GM12874 (cell line): ENCODE data around the gene MDN1.

Source experiments
- TF ChIP-seq, protein P1 (sequence below): IDR thresholded peaks from 2 replicates; pipeline ENCODE4 v1.5.1; 2011; ENCODE audit warnings: low read depth, mild to moderate bottlenecking, control low read depth, low read length, moderate library complexity; ENCODE audit not compliant: insufficient read depth

MDN1 gene

DNA sequence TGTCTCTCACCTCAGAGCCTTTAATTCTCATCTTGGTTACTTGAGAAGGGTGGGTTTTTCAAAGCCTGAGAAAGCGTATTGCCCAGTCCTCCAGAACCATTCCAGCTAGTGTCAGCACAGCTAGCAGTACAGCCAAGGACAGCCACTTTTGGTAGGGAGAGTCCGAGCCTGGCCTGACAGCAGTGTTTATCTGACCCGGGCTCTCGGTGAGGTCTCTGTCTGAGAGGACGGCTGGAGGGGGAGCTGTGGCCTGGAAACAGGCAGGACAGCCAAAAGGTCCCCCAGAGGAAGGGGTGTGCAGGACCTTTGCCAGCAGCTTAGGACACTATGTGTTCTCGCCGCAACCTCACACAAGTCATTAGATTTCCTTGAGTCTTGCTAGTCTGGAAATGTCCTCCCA, 219.9 kb downstream of the MDN1 start:
- TF ChIP-seq, protein P1, sequence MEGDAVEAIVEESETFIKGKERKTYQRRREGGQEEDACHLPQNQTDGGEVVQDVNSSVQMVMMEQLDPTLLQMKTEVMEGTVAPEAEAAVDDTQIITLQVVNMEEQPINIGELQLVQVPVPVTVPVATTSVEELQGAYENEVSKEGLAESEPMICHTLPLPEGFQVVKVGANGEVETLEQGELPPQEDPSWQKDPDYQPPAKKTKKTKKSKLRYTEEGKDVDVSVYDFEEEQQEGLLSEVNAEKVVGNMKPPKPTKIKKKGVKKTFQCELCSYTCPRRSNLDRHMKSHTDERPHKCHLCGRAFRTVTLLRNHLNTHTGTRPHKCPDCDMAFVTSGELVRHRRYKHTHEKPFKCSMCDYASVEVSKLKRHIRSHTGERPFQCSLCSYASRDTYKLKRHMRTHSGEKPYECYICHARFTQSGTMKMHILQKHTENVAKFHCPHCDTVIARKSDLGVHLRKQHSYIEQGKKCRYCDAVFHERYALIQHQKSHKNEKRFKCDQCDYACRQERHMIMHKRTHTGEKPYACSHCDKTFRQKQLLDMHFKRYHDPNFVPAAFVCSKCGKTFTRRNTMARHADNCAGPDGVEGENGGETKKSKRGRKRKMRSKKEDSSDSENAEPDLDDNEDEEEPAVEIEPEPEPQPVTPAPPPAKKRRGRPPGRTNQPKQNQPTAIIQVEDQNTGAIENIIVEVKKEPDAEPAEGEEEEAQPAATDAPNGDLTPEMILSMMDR = no peak

DNA sequence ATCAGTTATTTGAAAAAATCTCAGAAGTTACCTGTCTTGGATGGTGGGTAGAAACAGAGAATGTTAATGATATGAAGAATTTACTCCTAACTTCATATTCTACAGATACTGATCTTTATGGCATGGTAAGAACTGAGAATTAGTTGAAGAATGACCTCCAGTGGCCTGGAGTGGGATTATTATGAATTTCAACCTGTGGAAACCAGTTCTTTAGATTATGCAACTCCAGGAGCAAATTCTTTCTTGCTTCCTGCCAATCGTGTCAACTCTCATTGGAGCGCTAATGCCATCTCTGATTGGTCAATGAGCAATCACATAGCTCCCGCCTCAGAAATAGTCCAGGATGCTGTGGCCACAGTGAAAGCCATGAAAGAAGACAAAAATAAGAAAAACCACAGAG, 221.6 kb downstream of the MDN1 start:
- TF ChIP-seq, protein P1 = no peak

DNA sequence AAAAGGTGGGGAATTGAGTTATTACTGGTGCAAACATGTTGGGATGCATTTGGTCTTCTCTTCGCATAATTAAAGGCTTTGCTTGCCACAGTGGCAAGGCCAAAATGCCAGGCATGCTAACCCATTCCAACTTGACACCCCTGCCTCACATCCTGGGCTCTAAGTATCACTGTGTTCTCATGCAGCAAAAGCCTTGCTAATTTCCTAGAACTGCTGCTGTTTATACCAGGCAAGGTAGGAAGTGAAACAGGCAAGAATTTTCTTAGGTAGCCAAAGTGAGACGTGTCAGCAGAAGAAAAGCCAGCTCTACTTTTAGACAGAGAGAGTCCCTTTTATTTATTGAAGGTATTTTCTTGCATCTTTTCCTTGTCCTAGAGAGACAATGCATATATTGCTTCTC, 222.2 kb downstream of the MDN1 start:
- TF ChIP-seq, protein P1 = no peak

DNA sequence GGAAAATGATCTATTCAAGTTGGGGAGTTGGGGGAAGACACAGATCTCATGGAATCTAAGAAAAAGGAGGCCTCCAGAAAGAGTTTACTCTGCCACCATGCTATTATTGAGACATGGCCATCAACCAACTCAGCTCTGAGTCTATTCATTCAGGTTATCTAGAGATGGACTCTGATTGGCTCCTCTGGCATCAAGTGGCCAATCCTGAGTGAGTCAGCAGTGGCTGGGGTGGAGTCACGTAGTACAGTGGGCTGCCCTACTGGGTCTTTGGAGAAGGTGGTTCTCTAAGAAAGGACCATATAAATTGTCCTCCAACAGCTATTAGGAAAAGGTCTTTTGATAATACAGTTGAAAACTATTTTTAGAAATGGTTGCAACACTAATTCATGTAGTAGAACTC, 223.1 kb downstream of the MDN1 start:
- TF ChIP-seq, protein P1 = no peak

DNA sequence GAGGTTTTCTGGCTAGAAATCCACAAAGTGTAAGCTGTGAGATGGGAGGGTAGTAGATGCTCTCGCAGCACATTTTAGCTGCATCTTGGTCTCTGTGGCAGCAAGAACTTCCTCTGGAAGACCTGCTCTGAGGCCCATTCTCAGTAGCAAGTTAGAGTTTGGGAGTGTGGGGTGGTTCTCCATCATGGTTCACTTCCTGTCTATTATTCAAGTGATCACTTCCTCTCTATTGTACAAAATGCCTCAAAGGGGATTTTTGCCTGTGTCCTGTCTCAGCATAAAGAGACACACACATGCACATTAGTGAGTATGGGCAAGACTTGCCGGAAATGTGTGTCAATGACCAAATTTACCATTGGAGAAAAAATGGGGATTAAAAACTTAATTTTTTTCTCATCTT, 223.5 kb downstream of the MDN1 start:
- TF ChIP-seq, protein P1 = no peak
